Mammary epithelial cell (primary cell): ENCODE data around the gene AMER2.

Experiments
- CTCF ChIP-seq, 2 donors: IDR thresholded peaks in 1 of 2; conservative IDR thresholded peaks in 1 of 2; 2 replicates each; pipeline ENCODE4 v1.5.1; 2011 to 2012; ENCODE audit warnings: inconsistent platforms in 2 of 2, low read length in 2 of 2, mild to moderate bottlenecking in 2 of 2, control low read depth in 1 of 2, low read depth in 1 of 2; ENCODE audit not compliant: insufficient read depth in 1 of 2; ENCODE audit errors: extremely low read depth in 1 of 2
- EZH2 ChIP-seq: IDR thresholded peaks from 2 replicates; pipeline ENCODE4 v1.6.1; 2012; ENCODE audit warnings: low read length, inconsistent platforms, borderline replicate concordance

- no peak for TF ChIP-seq CTCF (conservative IDR thresholded peaks at IDR 0.05 in 1 of 2, IDR thresholded peaks at IDR 0.05 in 1 of 2; ENCODE audit: extremely low read depth in 1 of 2, insufficient read depth in 1 of 2, low read depth in 1 of 2, low read length in 2 of 2)
- no peak for TF ChIP-seq EZH2
Observed at GRCh38 chr13:25143706-25144105, 28.4 kb downstream of the AMER2 start.
